ENCODE data around the gene CDK16. TPM values are rescaled to one million over a fixed set of nuclear protein-coding genes. Genes with fewer than 3 reads are reported as not detected.
A peak's percentile ranks its signal among the peaks of the same experiment; 100 is the strongest.

Gene CDK16
- total RNA-seq, 4 donors from 2014 or later: 23.2 to 80.5 (median 74.3) TPM

- H3K27ac ChIP-seq: no peak overlapping the region
- DNase-seq: no peak
These were observed 12.7 kb downstream of the CDK16 start for GRCh38 chrX:47231167-47231566.

GRCh38 chrX:47232197-47232802 lies 13.8 kb downstream of the CDK16 start:
- Histone ChIP-seq H3K4me1 (peaks cover 0 to 4% of the 10 kb centered on the region in 2 donors), H3K9me3 (no peaks in the 10 kb centered on the region), H3K27ac (peak overlapping the region; percentile 96 to 98), H3K4me3 (peak overlapping the region; percentile 69 to 90), H3K36me3 (no peaks in the 10 kb centered on the region), H3K27me3 (no peaks in the 10 kb centered on the region)
- DNase-seq: no peak
- TF ChIP-seq CTCF (IDR thresholded peaks at IDR 0.05) (no peak), POLR2A (IDR thresholded peaks at IDR 0.05) (no peak)
- intact Hi-C loops (cut with DNase I; ENCODE audit: low total_unique reads): no loop called here

More at GRCh38 chrX:47231167-47231566, 12.7 kb downstream of the CDK16 start:
- no peaks in the 10 kb centered on the region for H3K9me3 ChIP-seq
- H3K36me3 ChIP-seq: no peaks in the 10 kb centered on the region
- H3K27me3 ChIP-seq: no peaks in the 10 kb centered on the region
- intact Hi-C loops (cut with DNase I; ENCODE audit: low total_unique reads): no loop called here
- no peak overlapping the region for H3K4me3 ChIP-seq
- peaks cover 0 to 4% of the 10 kb centered on the region in 2 donors for H3K4me1 ChIP-seq
- no peak for TF ChIP-seq CTCF (IDR thresholded peaks at IDR 0.05)
- no peak for TF ChIP-seq POLR2A (IDR thresholded peaks at IDR 0.05)

- H3K4me1 ChIP-seq: peaks cover 0 to 4% of the 10 kb centered on the region in 2 donors
- peak in 1 of 2 donors; percentile 60 for TF ChIP-seq POLR2A (IDR thresholded peaks at IDR 0.05)
- no peak for TF ChIP-seq CTCF (IDR thresholded peaks at IDR 0.05)
- H3K36me3 ChIP-seq: no peaks in the 10 kb centered on the region
- H3K27me3 ChIP-seq: no peaks in the 10 kb centered on the region
- intact Hi-C loops (cut with DNase I; ENCODE audit: low total_unique reads): no loop called here
- H3K4me3 ChIP-seq: peak within 1 kb of the TSS; percentile 69 to 90
- DNase-seq: peak; percentile 58 to 63
- H3K27ac ChIP-seq: peak within 1 kb of the TSS; percentile 96 to 98
- no peaks in the 10 kb centered on the region for H3K9me3 ChIP-seq
These were observed 14.4 kb downstream of the CDK16 start, which contains the start of gene USP11 for GRCh38 chrX:47232803-47233332. Gene USP11 (plus strand): TSS chrX:47233009. CDS start chrX:47233044, 35 bp downstream.

GRCh38 chrX:47233333-47234113 lies 15.0 kb downstream of the CDK16 start:
- Histone ChIP-seq H3K9me3 (no peaks in the 10 kb centered on the region), H3K4me3 (peak overlapping the region; percentile 69 to 90), H3K27ac (peak overlapping the region; percentile 96 to 98), H3K27me3 (no peaks in the 10 kb centered on the region), H3K36me3 (no peaks in the 10 kb centered on the region), H3K4me1 (peaks cover 0 to 4% of the 10 kb centered on the region in 2 donors)
- intact Hi-C loops (cut with DNase I; ENCODE audit: low total_unique reads): no loop called here
- peak; percentile 95 to 97 for DNase-seq
- TF ChIP-seq CTCF (IDR thresholded peaks at IDR 0.05) (no peak), POLR2A (IDR thresholded peaks at IDR 0.05) (peak; percentile 45 to 88)

GRCh38 chrX:47234583-47234982 lies 16.1 kb downstream of the CDK16 start:
- no peaks in the 10 kb centered on the region for H3K9me3 ChIP-seq
- DNase-seq: no peak
- peaks cover 0 to 4% of the 10 kb centered on the region in 2 donors for H3K4me1 ChIP-seq
- H3K27ac ChIP-seq: peak overlapping the region; percentile 96 to 98
- intact Hi-C loops (cut with DNase I; ENCODE audit: low total_unique reads): no loop called here
- TF ChIP-seq CTCF (IDR thresholded peaks at IDR 0.05): no peak
- TF ChIP-seq POLR2A (IDR thresholded peaks at IDR 0.05): no peak
- no peaks in the 10 kb centered on the region for H3K36me3 ChIP-seq
- H3K27me3 ChIP-seq: no peaks in the 10 kb centered on the region
- H3K4me3 ChIP-seq: peak overlapping the region; percentile 69 to 90
